Right cardiac atrium (tissue), 5 donors: ENCODE results near the gene BHLHE40. TPM values are rescaled to one million over a fixed set of nuclear protein-coding genes. Genes with fewer than 3 reads are reported as not detected.

Experiments
- ATAC-seq, 2 donors: fragments of 200-7000 bp; cut with Tn5 transposase; one replicate each; pipeline versions ENCODE4 v1.8.0 to v1.9.1; 2020; ENCODE audit warnings: moderate library complexity in 2 of 2, mild to moderate bottlenecking in 1 of 2
- DNase-seq, 3 donors: peaks; one replicate each; pipeline ENCODE4 v3.0.0-alpha.2; 2020
- H3K27ac ChIP-seq: one replicate; pipeline ENCODE4 v1.5.1; 2013; ENCODE audit warnings: mild to moderate bottlenecking, low read length, control low read depth, moderate library complexity
- H3K27me3 ChIP-seq: one replicate; pipeline ENCODE4 v1.6.1; 2013; ENCODE audit not compliant: control insufficient read depth, insufficient read depth
- H3K4me1 ChIP-seq: one replicate; pipeline ENCODE4 v1.6.1; 2013; ENCODE audit warnings: low read length; ENCODE audit not compliant: control insufficient read depth, insufficient read depth
- H3K4me3 ChIP-seq: one replicate; pipeline ENCODE4 v1.5.1; 2013; ENCODE audit warnings: low read length, control low read depth
- H3K9me3 ChIP-seq: one replicate; pipeline ENCODE4 v1.6.1; 2013; ENCODE audit warnings: low read length; ENCODE audit not compliant: control insufficient read depth
- WGBS: extraction: QIAGEN DNeasy Blood & Tissue Kit; methylation state at CpG from one replicate; pipeline ENCODE4 v1.1.7; 2013; 5-methylcytosine and 5-hydroxymethylcytosine counted together
- intact Hi-C, 4 donors: fragments of 100-400 bp; cut with DNase I; formaldehyde crosslinking; loops; one replicate each; pipeline versions ENCODE4 v1.11.0 to v1.14.0; 2022 to 2023
- polyA plus RNA-seq: library from polyadenylated mRNA; stranded (reverse); fragments of 200-250 nt; gene quantifications from one replicate; pipeline ENCODE4 v1.2.3, GENCODE V29; 2013
- total RNA-seq, 4 donors: library from RNA; stranded (reverse); fragmentation: NEBNext Ultra II Directional; extraction: Animal tissue kit (Norgen Biotek cat#: 25700); gene quantifications; one replicate each; pipeline ENCODE4 v1.2.1, GENCODE V29; 2021
- donor health status: healthy with polysubstance abuse.
- donor health status: DM: no; HTN: yes; CAD: no.
- donor health status: DM: no; HTN: no; CAD: no.
- donor health status: DM: no; HTN: yes; CAD: no; lungs with severe emphysema.
- donor health status: DM: yes; HTN: yes; CAD: no.

Gene BHLHE40
- total and polyA plus RNA-seq, 5 donors: 22.9 to 65.9 (median 34.1) TPM

GRCh38 chr3:4993276-4994143 lies 14.3 kb downstream of the BHLHE40 start:
- intact Hi-C loops: no loop called here
- no peak for ATAC-seq
- peaks cover 4% of the 10 kb centered on the region for H3K4me1 ChIP-seq

DNA sequence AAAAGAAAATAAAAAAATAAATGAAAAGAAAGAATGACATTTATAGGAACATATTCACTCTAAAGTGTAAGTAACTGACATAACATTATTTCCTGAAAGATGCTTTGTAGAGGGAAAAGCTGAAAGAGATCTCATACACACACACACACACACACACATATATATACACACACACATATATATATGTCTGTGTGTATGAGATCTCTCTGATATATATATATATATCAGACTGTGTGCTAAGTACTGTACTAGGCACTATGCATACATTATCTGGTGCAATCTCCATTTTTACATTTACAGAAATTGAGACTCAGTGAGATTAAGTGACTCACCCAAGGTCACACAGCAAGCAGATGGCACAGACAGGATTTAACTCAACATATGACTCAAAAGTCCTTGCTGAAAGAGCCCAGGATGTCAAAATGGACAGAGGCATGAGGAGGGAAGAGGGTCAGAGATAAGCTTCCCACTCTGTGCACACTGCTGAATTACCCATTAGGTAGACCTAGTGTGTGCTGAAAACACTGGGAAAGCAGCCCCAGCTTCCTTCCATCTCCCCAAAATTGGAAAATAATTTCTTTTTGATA lies 15.0 kb downstream of the BHLHE40 start:
- no peak for DNase-seq

More at GRCh38 chr3:4993276-4994143, 14.3 kb downstream of the BHLHE40 start:
- H3K27ac ChIP-seq: no peak overlapping the region
- H3K4me3 ChIP-seq: no peak overlapping the region
- 91% methylated on average over 4 of the region's 4 CpGs for WGBS
- DNase-seq: no peak
- no peaks in the 10 kb centered on the region for H3K9me3 ChIP-seq
- H3K27me3 ChIP-seq: no peaks in the 10 kb centered on the region

DNA sequence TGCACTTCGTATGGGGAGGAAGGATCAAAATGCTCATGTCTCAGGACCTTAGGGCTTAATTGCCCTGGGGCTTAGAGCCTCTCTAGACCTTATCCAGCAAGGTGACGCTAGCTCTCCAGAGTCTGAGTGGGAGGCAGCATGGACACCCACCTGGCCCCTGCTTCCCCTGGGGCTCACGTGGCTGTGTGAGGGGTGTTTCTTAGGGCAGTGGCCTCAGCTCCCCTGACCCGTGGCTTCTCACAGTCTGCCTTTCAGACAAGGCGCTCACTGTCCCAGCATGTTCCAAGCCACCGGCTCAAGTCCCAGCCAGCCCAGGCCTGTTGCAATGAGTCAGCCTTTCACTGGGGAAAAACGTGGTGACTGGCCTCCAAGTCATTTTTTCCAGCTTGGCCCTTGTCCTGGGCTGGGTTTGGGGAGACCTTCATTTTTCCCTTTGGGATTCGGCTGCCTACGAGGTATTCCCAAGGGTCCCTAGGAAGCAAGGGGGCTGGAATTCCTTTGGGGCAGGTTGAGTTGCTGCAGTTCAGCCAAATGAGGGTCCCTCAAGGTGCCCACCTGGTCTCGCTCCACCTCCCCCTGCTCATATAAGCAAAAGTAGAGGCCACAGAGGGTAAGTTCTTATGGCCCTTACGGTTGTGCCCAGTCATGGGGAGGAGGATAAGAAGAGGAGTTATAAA lies 15.7 kb downstream of the BHLHE40 start:
- no peak overlapping the region for H3K4me3 ChIP-seq
- H3K27ac ChIP-seq: peak overlapping the region; percentile 37
- intact Hi-C loops: no loop called here
- DNase-seq (peak; percentile 89 to 91 (median 91)), ATAC-seq (peak; percentile 93 to 94)
- no peaks in the 10 kb centered on the region for H3K27me3 ChIP-seq
- WGBS: 54% methylated on average over 11 of the region's 11 CpGs
- peaks cover 4% of the 10 kb centered on the region for H3K4me1 ChIP-seq
- H3K9me3 ChIP-seq: no peaks in the 10 kb centered on the region

More for the DNA sequence above, 15.0 kb downstream of the BHLHE40 start:
- Histone ChIP-seq H3K27ac (no peak overlapping the region), H3K4me3 (no peak overlapping the region), H3K4me1 (peaks cover 4% of the 10 kb centered on the region), H3K27me3 (no peaks in the 10 kb centered on the region), H3K9me3 (no peaks in the 10 kb centered on the region)
- intact Hi-C loops: no loop called here
- peak in 1 of 2 donors; percentile 23 for ATAC-seq

DNA sequence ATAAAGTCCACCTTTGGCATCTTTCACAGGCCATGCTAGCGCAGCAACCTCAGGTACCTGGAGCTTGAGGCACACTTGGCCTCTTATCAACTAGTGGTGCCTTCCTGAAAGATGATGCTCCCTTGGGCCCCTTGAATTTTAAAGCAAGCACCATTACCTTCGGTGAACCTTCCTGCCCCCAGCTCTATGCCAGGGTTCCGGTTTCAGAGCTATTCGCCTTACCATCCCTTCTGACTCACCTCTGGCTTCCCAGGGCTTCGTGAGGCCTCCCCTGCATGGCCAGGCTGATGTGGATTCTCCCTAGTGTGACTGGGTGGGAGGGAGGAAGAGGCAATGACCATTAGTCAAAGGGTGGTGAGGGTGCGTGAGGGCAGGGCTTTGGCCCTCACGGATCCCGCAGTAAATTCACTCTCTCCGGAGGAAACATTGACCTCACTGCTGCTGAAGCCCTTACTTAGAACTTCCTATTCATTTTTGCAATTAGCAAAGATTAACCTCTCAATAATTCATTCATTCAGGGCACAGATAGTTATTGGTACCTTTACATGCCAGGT lies 16.3 kb downstream of the BHLHE40 start:
- DNase-seq (no peak), ATAC-seq (peak in 1 of 2 donors; percentile 18)
- no peaks in the 10 kb centered on the region for H3K27me3 ChIP-seq
- H3K27ac ChIP-seq: peak overlapping the region; percentile 37
- intact Hi-C loops: no loop called here
- H3K9me3 ChIP-seq: no peaks in the 10 kb centered on the region
- 91% methylated on average over 9 of the region's 9 CpGs for WGBS
- H3K4me3 ChIP-seq: no peak overlapping the region
- peaks cover 4% of the 10 kb centered on the region for H3K4me1 ChIP-seq

DNA sequence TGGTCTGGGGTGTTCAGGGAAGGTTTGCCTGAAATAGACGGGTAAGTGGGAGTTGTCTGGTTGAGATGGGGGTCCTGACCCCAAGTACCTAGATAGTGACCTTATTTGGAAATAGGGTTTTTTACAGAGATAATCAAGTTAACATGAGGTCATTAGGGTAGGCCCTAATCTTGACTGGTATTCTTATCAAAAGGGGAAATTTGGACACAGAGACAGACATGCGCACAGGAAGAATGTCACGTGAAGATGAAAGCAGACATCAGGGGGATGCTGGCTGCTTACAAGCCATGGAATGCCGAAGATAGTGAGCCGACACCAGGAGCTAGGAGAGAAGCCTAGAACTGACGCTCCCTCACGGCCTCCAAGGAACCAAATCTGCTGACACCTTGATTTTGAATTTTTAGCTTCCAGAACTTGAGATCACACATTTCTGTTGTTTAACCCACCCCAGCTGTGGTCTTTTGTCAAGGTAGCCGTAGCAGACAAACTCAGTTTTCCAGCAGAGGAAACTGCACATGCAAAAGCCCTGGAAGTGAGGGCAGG lies 17.1 kb downstream of the BHLHE40 start:
- H3K27ac ChIP-seq: no peak overlapping the region
- H3K9me3 ChIP-seq: no peaks in the 10 kb centered on the region
- 62% methylated on average over 8 of the region's 8 CpGs for WGBS
- intact Hi-C loops: no loop called here
- no peak overlapping the region for H3K4me3 ChIP-seq
- no peaks in the 10 kb centered on the region for H3K27me3 ChIP-seq
- peaks cover 4% of the 10 kb centered on the region for H3K4me1 ChIP-seq
- ATAC-seq (peak in 1 of 2 donors; percentile 17), DNase-seq (no peak)

GRCh38 chr3:4996771-4997291 lies 17.6 kb downstream of the BHLHE40 start:
- Histone ChIP-seq H3K4me3 (no peak overlapping the region), H3K9me3 (no peaks in the 10 kb centered on the region), H3K4me1 (peaks cover 4% of the 10 kb centered on the region), H3K27me3 (no peaks in the 10 kb centered on the region), H3K27ac (no peak overlapping the region)
- no peak for DNase-seq
- 76% methylated on average over 11 of the region's 11 CpGs for WGBS
- intact Hi-C loops: no loop called here
- no peak for ATAC-seq

DNA sequence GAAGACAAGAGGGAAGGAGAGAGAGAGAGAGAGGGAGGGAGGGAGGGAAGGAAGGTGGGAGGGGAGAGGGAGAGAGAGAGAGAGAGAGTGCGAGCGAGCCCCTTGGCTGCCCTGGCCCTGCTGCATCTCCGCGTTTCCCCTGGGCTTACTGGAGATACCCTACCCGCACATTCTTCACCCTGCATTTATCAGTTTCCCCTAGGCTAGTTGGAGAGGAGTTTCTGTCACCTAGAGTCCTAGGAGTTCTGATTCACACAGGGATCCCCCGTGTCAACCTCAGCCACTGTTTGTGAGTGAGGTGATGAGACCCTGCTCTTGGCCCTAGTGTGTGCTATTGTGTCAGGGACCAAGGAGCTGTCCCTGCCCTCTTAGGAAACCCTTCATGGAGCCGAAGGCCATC lies 18.7 kb downstream of the BHLHE40 start:
- ATAC-seq (no peak), DNase-seq (no peak)
- H3K4me3 ChIP-seq: no peak overlapping the region
- peaks cover 4% of the 10 kb centered on the region for H3K4me1 ChIP-seq
- 80% methylated on average over 7 of the region's 7 CpGs for WGBS
- H3K9me3 ChIP-seq: no peaks in the 10 kb centered on the region
- intact Hi-C loops: no loop called here
- no peaks in the 10 kb centered on the region for H3K27me3 ChIP-seq
- no peak overlapping the region for H3K27ac ChIP-seq

DNA sequence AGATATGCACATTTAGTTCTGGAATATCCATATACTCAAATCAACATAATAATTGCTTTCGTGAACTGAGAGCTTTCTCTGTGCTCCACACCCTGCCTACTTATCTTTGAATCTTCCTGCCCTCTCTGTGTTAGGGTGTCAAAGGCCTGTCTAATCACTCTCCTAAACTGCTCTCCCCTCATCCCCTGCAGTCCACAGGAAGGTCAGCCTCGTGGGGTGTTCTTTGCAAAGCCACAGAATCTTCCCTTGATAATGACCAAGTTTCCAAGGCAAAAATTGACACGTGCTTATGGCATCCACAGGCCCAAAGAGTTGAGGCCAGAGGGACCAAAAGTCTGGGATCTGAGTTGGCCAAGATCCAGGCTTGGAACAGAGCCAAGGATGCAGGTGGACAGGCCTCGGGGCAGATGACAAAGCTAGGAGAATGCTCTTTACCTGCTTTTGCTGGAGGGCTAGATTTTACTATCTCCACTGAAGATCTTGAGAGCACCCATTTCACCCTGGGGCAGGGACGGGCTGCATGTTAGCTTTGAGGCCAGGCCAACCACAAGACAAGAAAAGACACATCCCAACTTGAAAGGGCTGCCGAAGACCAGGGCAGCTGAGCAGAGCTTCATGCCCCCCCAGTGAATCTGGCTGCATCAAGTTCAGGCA lies 20.4 kb downstream of the BHLHE40 start:
- no peaks in the 10 kb centered on the region for H3K9me3 ChIP-seq
- no peak overlapping the region for H3K27ac ChIP-seq
- H3K27me3 ChIP-seq: no peaks in the 10 kb centered on the region
- DNase-seq (no peak), ATAC-seq (no peak)
- no peak overlapping the region for H3K4me3 ChIP-seq
- peaks cover 4% of the 10 kb centered on the region for H3K4me1 ChIP-seq
- intact Hi-C loops: no loop called here
- 67% methylated on average over 6 of the region's 6 CpGs for WGBS

- no peak for DNase-seq
- intact Hi-C loops: no loop called here
- Histone ChIP-seq H3K4me3 (no peak overlapping the region), H3K9me3 (no peaks in the 10 kb centered on the region), H3K27ac (no peak overlapping the region), H3K4me1 (no peaks in the 10 kb centered on the region), H3K27me3 (no peaks in the 10 kb centered on the region)
- 98% methylated on average over 4 of the region's 4 CpGs for WGBS
- ATAC-seq: no peak
These were observed 21.9 kb downstream of the BHLHE40 start for GRCh38 chr3:5001135-5001534.

- no peak for ATAC-seq
- intact Hi-C loops: no loop called here
- WGBS: 82% methylated on average over 1 of the region's 1 CpG
- no peaks in the 10 kb centered on the region for H3K27me3 ChIP-seq
- no peak overlapping the region for H3K4me3 ChIP-seq
- H3K9me3 ChIP-seq: no peaks in the 10 kb centered on the region
- no peaks in the 10 kb centered on the region for H3K4me1 ChIP-seq
- no peak for DNase-seq
- H3K27ac ChIP-seq: no peak overlapping the region
These were observed 22.6 kb downstream of the BHLHE40 start for GRCh38 chr3:5001805-5002173.
